Measurements from ENCODE around the gene PPP4C.

The PPP4C gene

GRCh38 chr16:30068750-30069610 lies 6.8 kb upstream of the PPP4C start:
- peak; percentile 56 for TF ChIP-seq CTCF (IDR thresholded peaks at IDR 0.05; ENCODE audit: low read depth, low read length, missing control alignments)
- no peak for DNase-seq (ENCODE audit: extremely low read depth, low read depth)
- peak overlapping the region; percentile 9 for H3K4me3 ChIP-seq (replicated peaks; ENCODE audit: low read depth, low read length)

GRCh38 chr16:30069611-30070462 lies 6.0 kb upstream of the PPP4C start:
- TF ChIP-seq CTCF (IDR thresholded peaks at IDR 0.05; ENCODE audit: low read depth, low read length, missing control alignments), result no peak
- H3K4me3 ChIP-seq (replicated peaks; ENCODE audit: low read depth, low read length), result peak overlapping the region; percentile 9; the same call in 1 of the 2 replicates

GRCh38 chr16:30070490-30070889 lies 5.3 kb upstream of the PPP4C start:
- no peak overlapping the region for H3K4me3 ChIP-seq (replicated peaks; ENCODE audit: low read depth, low read length)
- DNase-seq (ENCODE audit: extremely low read depth, low read depth), result no peak
- no peak for TF ChIP-seq CTCF (IDR thresholded peaks at IDR 0.05; ENCODE audit: low read depth, low read length, missing control alignments)

More at GRCh38 chr16:30069611-30070462, 6.0 kb upstream of the PPP4C start:
- DNase-seq (ENCODE audit: extremely low read depth, low read depth), result no peak

- no peak for DNase-seq (ENCODE audit: extremely low read depth, low read depth)
- peak overlapping the region; percentile 92 for H3K4me3 ChIP-seq (replicated peaks; ENCODE audit: low read depth, low read length)
- TF ChIP-seq CTCF (IDR thresholded peaks at IDR 0.05; ENCODE audit: low read depth, low read length, missing control alignments), result no peak
Observed at GRCh38 chr16:30076276-30076791, 540 bp downstream of the PPP4C start.

- H3K4me3 ChIP-seq (replicated peaks; ENCODE audit: low read depth, low read length), result peak overlapping the region; percentile 92
- DNase-seq (ENCODE audit: extremely low read depth, low read depth), result no peak
- TF ChIP-seq CTCF (IDR thresholded peaks at IDR 0.05; ENCODE audit: low read depth, low read length, missing control alignments), result no peak
Observed at GRCh38 chr16:30077656-30078055, 1.9 kb downstream of the PPP4C start.

GRCh38 chr16:30078744-30079143 lies 3.0 kb downstream of the PPP4C start:
- TF ChIP-seq CTCF (IDR thresholded peaks at IDR 0.05; ENCODE audit: low read depth, low read length, missing control alignments), result no peak
- no peak for DNase-seq (ENCODE audit: extremely low read depth, low read depth)
- no peak overlapping the region for H3K4me3 ChIP-seq (replicated peaks; ENCODE audit: low read depth, low read length)
